DLD1 (cell line): ENCODE results near the gene PROKR1.
"Not testable (repeated sequence)": the region's sequence is repeated elsewhere in the genome, so short reads cannot be mapped to it uniquely, and the experiment has no call there.

Experiments used
- in situ Hi-C: cut with HindIII; loops from 2 replicates; pipeline ENCODE4 v1.10.0; 2017; ENCODE audit warnings: low sequenced_read_pairs

The PROKR1 gene

GRCh38 chr2:68643011-68643873, at the start of gene PROKR1:
TSS of gene PROKR1 (plus strand) at chr2:68643579. CDS start at chr2:68645822, 2,243 bp downstream.
- in situ Hi-C loops, result no loop called here

GRCh38 chr2:68594041-68594440, 49.3 kb upstream of the PROKR1 start:
- in situ Hi-C loops, result no loop called here

GRCh38 chr2:68594674-68595492, 48.5 kb upstream of the PROKR1 start:
- in situ Hi-C loops, result no loop called here

GRCh38 chr2:68595493-68595785, 47.9 kb upstream of the PROKR1 start:
- in situ Hi-C loops, result not testable (repeated sequence)

DNA sequence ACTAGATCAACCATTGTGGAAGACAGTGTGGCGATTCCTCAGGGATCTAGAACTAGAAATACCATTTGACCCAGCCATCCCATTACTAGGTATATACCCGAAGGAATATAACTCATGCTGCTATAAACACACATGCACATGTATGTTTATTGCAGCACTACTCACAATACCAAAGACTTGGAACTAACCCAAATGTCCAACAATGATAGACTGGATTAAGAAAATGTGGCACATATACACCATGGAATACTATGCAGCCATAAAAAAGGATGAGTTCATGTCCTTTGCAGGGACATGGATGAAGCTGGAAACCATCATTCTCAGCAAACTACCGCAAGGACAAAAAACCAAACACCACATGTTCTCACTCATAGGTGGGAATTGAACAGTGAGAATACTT, 42.9 kb upstream of the PROKR1 start:
- in situ Hi-C loops, result not testable (repeated sequence)

GRCh38 chr2:68603059-68603458, 40.3 kb upstream of the PROKR1 start:
- in situ Hi-C loops, result no loop called here

- in situ Hi-C loops, result no loop called here
These were observed 39.3 kb upstream of the PROKR1 start for GRCh38 chr2:68604077-68604476.

- in situ Hi-C loops, result no loop called here
These were observed 37.4 kb upstream of the PROKR1 start for GRCh38 chr2:68605939-68606338.

- in situ Hi-C loops, result no loop called here
These were observed 36.6 kb upstream of the PROKR1 start for GRCh38 chr2:68606759-68607158.

DNA sequence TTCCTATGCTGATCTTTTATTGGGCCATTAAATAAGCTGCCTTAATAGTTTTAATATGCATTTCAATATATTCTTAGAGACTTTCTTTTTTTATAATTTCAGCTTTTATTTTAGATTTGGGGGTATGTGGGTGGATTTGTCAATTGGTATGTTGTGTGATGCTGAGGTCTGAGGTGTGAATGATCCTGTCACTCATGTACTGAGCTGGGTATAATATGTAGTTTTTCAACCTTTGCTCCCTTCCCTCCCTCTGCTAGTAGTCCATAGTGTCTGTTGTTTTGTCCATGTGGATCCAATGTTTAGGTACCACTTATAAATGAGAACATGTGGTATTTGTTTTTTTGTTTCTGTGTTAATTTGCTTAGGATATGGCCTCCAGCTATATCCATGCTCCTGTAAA, 35.5 kb upstream of the PROKR1 start:
- in situ Hi-C loops, result no loop called here

DNA sequence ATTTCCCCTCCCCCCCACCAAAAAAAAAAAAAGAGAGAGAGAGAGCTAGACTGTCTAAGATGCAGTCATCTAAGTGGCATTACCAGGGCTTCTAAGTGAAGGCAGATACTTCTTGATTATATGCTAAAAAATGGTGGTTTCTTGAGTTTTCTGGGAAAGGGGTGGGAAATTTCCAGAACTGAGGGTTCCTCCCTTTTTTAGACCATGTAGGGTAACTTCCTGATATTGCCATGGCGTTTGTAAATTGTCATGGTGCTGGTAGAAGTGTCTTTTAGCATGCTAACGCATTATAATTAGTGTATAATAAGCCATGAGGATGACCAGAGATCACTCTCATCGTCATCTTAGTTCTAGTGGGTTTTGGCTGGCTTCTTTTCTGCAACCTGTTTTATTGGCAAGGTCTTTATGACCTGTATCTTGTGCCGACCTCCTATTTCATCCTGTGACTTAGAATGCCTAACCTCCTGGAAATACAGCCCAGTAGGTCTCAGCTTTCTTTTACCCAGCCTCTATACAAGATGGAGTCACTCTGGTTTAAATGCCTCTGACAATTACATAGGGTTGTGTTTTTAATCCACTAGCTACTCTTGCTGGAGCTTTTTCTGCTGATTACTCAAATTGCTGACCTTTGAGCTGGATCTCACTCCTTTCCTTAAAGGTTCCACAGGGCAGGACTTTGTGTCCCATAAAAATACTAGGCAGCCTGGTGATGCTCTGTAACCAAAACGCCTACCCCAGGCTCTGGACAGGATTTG, 30.4 kb upstream of the PROKR1 start:
- in situ Hi-C loops, result no loop called here

DNA sequence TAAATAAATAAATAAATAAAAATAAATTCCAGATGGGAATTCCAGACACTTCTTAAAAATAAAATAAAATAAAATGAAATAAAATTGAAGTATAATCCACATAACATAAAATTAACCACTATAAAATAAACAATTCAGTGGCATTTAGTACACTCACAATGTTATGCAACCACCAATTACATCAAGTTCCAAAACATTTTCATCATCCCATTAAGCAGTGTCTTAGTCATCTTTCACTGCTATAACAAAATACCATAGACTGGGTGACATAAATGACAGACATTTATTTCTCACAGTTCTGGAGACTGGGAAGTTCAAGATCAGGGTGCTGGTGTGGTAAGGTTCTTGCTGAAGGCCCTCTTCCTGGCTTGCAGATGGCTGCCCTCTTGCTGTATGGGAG, 22.6 kb upstream of the PROKR1 start:
- in situ Hi-C loops, result no loop called here

- in situ Hi-C loops, result no loop called here
These were observed 19.6 kb upstream of the PROKR1 start for GRCh38 chr2:68623820-68624219.

DNA sequence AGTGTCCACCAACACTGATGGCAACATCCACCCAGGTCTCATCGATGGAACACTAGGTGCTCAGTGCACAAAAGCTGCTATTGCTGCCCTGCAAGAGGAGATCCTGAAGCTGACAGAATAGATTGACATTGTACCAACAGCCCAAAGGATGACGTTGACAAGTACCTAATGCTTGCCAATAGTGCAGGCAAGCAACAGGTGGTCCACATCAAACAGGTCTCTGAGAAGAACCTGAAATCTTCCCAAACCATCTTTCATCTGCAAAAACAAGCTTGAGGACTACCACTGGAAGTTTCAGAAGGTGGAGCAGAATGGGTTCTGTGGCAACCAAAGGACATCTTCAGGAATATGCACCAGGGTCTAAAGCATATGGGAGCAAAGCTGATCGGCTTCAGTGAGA, 15.8 kb upstream of the PROKR1 start:
- in situ Hi-C loops, result no loop called here

GRCh38 chr2:68632021-68632420, 11.4 kb upstream of the PROKR1 start:
- in situ Hi-C loops, result no loop called here

GRCh38 chr2:68637047-68637446, 6.3 kb upstream of the PROKR1 start:
- in situ Hi-C loops, result no loop called here

- in situ Hi-C loops, result no loop called here
These were observed 601 bp downstream of the PROKR1 start for GRCh38 chr2:68643874-68644485.

- in situ Hi-C loops, result no loop called here
These were observed 2.1 kb downstream of the PROKR1 start for GRCh38 chr2:68645523-68645922.

DNA sequence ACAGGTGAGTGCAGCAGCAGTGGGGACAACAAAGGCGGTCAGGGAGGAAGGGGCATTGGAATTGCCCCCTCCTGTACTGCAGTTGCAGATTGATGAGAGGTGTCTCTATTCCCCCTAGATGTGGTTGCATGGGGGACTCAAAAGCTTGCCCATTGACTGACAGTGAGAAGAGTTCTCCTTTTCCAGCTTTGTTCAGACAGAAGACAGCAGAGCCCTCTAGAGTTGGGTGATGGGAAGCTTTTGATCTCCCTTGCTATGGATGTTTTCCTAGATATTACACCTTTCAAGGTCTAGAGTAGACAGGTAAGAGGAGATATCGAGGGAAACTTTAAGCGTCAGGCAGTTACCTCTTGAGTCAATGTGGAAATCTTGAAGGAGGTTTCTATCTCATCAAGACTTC, 2.9 kb downstream of the PROKR1 start:
- in situ Hi-C loops, result no loop called here

DNA sequence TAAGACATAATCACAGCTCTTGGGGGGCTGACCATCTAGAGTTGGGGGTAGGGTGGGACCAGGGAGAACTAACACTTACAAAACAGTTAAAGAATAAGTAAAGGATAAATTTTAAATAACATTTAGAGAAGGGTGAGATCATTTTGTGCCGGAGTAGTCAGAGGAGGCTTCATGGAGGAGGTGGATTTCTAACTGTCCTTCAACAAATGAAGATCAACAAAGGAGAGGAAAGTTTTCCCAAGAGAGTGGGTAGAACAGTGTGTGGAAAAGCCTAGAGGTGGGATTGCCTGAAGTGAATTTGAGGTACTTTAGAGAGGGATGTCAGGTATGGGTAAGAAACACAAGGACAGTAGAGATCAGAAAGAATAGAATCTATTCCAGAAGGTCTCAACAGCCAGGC, 7.3 kb downstream of the PROKR1 start:
- in situ Hi-C loops, result no loop called here

GRCh38 chr2:68653034-68653433, 9.7 kb downstream of the PROKR1 start:
- in situ Hi-C loops, result no loop called here
